Trophoblast cell (in vitro differentiated cells and primary cell): ENCODE measurements around the gene ORMDL3.

Source experiments
- DNase-seq, 2 donors: peaks; one replicate each; pipeline ENCODE4 v3.0.0-alpha.2; 2016
- H2AFZ ChIP-seq: 2 replicates; pipeline ENCODE4 v1.6.1; 2013; ENCODE audit warnings: low read length, moderate library complexity, mild to moderate bottlenecking; ENCODE audit not compliant: insufficient read depth, poor library complexity
- H2AK5ac ChIP-seq: 2 replicates; pipeline ENCODE4 v1.6.1; 2013; ENCODE audit warnings: mild to moderate bottlenecking, low read length
- H2BK120ac ChIP-seq: 2 replicates; pipeline ENCODE4 v1.6.1; 2013; ENCODE audit warnings: low read length, mild to moderate bottlenecking, moderate library complexity; ENCODE audit not compliant: insufficient read depth, poor library complexity
- H2BK12ac ChIP-seq: 2 replicates; pipeline ENCODE4 v1.6.1; 2013; ENCODE audit warnings: mild to moderate bottlenecking, low read length, moderate library complexity
- H2BK5ac ChIP-seq: 2 replicates; pipeline ENCODE4 v1.6.1; 2013; ENCODE audit warnings: low read length, low read depth, moderate library complexity, mild to moderate bottlenecking; ENCODE audit not compliant: poor library complexity
- H3K14ac ChIP-seq: 2 replicates; pipeline ENCODE4 v1.6.1; 2013; ENCODE audit warnings: mild to moderate bottlenecking, low read length
- H3K18ac ChIP-seq: 2 replicates; pipeline ENCODE4 v1.6.1; 2013; ENCODE audit warnings: mild to moderate bottlenecking, low read length
- H3K23ac ChIP-seq: 2 replicates; pipeline ENCODE4 v1.6.1; 2013; ENCODE audit warnings: low read length
- H3K27ac ChIP-seq: 2 replicates; pipeline ENCODE4 v1.5.1; 2013; ENCODE audit warnings: low read depth, mild to moderate bottlenecking, inconsistent platforms, low read length, moderate library complexity
- H3K27me3 ChIP-seq: 2 replicates; pipeline ENCODE4 v1.6.1; 2013; ENCODE audit warnings: inconsistent platforms, mild to moderate bottlenecking, low read length, moderate library complexity; ENCODE audit not compliant: insufficient read depth
- H3K36me3 ChIP-seq, 2 experiments: 1 replicate in 1 of 2; 2 replicates in 1 of 2; pipeline ENCODE4 v1.6.1; 2013; ENCODE audit warnings: low read length in 2 of 2, mild to moderate bottlenecking in 2 of 2, moderate library complexity in 1 of 2; ENCODE audit not compliant: insufficient read depth in 2 of 2, control insufficient read depth in 1 of 2
- H3K4ac ChIP-seq: 2 replicates; pipeline ENCODE4 v1.6.1; 2013; ENCODE audit warnings: low read depth, mild to moderate bottlenecking, low read length, moderate library complexity
- H3K4me1 ChIP-seq, 2 experiments: 1 replicate in 1 of 2; 2 replicates in 1 of 2; pipeline ENCODE4 v1.6.1; 2013; ENCODE audit warnings: low read length in 2 of 2, mild to moderate bottlenecking in 2 of 2, moderate library complexity in 1 of 2; ENCODE audit not compliant: insufficient read depth in 2 of 2, control insufficient read depth in 1 of 2
- H3K4me2 ChIP-seq: 2 replicates; pipeline ENCODE4 v1.6.1; 2013; ENCODE audit warnings: inconsistent platforms, mild to moderate bottlenecking, low read length, moderate library complexity
- H3K4me3 ChIP-seq: 2 replicates; pipeline ENCODE4 v1.5.1; 2013; ENCODE audit warnings: mild to moderate bottlenecking, low read depth, low read length, inconsistent platforms
- H3K79me1 ChIP-seq: one replicate; pipeline ENCODE4 v1.6.1; 2013; ENCODE audit warnings: low read length
- H3K79me2 ChIP-seq: 2 replicates; pipeline ENCODE4 v1.6.1; 2013; ENCODE audit warnings: low read length, mild to moderate bottlenecking; ENCODE audit not compliant: control insufficient read depth, insufficient read depth, poor library complexity
- H3K9ac ChIP-seq: 2 replicates; pipeline ENCODE4 v1.6.1; 2013; ENCODE audit warnings: mild to moderate bottlenecking, low read length
- H3K9me3 ChIP-seq: 2 replicates; pipeline ENCODE4 v1.6.1; 2013; ENCODE audit warnings: low read depth, mild to moderate bottlenecking, control low read depth, inconsistent platforms, low read length; ENCODE audit not compliant: insufficient read depth
- H4K12ac ChIP-seq: 2 replicates; pipeline ENCODE4 v1.6.1; 2013; ENCODE audit warnings: low read depth, mild to moderate bottlenecking, low read length, moderate library complexity
- H4K8ac ChIP-seq: 2 replicates; pipeline ENCODE4 v1.6.1; 2013; ENCODE audit warnings: low read depth, mild to moderate bottlenecking, low read length, moderate library complexity
- H4K91ac ChIP-seq: one replicate; pipeline ENCODE4 v1.6.1; 2013; ENCODE audit warnings: low read depth, mild to moderate bottlenecking, low read length, moderate library complexity
- WGBS: extraction: QIAGEN DNeasy Blood & Tissue Kit; methylation state at CpG from one replicate; pipeline ENCODE4 v1.1.7; 2013; ENCODE audit warnings: missing lambda C conversion rate; ENCODE audit not compliant: insufficient read length, insufficient coverage; ENCODE audit errors: extremely low coverage; 5-methylcytosine and 5-hydroxymethylcytosine counted together

ORMDL3 gene

GRCh38 chr17:39968761-39969160 is 41.4 kb upstream of the ORMDL3 start:
- H3K23ac ChIP-seq = no peak overlapping the region
- no peak overlapping the region for H4K8ac ChIP-seq
- H4K91ac ChIP-seq = no peak overlapping the region
- peak; percentile 51 to 79 for DNase-seq
- no peaks in the 10 kb centered on the region for H3K79me1 ChIP-seq
- H2BK120ac ChIP-seq = no peak overlapping the region
- H3K27me3 ChIP-seq = no peaks in the 10 kb centered on the region
- no peaks in the 10 kb centered on the region for H3K79me2 ChIP-seq
- H3K9ac ChIP-seq = no peak overlapping the region
- no peak overlapping the region for H2BK5ac ChIP-seq
- no peak overlapping the region for H2AFZ ChIP-seq
- H3K27ac ChIP-seq = no peak overlapping the region
- no peak overlapping the region for H4K12ac ChIP-seq
- no peak overlapping the region for H3K4me2 ChIP-seq
- H3K4me3 ChIP-seq = no peak overlapping the region
- H3K18ac ChIP-seq = no peak overlapping the region
- H2AK5ac ChIP-seq = no peak overlapping the region
- no peaks in the 10 kb centered on the region for H3K9me3 ChIP-seq
- H2BK12ac ChIP-seq = no peak overlapping the region
- no peak overlapping the region for H3K14ac ChIP-seq
- WGBS = no CpG with 5 or more reads among the region's 2 CpGs
- no peak overlapping the region for H3K4ac ChIP-seq
- H3K36me3 ChIP-seq = no peaks in the 10 kb centered on the region
- H3K4me1 ChIP-seq = no peaks in the 10 kb centered on the region

- H3K4ac ChIP-seq = no peak overlapping the region
- no CpG with 5 or more reads among the region's 6 CpGs for WGBS
- no peaks in the 10 kb centered on the region for H3K36me3 ChIP-seq
Observed at GRCh38 chr17:39966771-39967170, 39.4 kb upstream of the ORMDL3 start.

GRCh38 chr17:39965017-39965699 is 37.8 kb upstream of the ORMDL3 start:
- Histone ChIP-seq H2BK12ac (no peak overlapping the region), H3K18ac (no peak overlapping the region), H4K12ac (no peak overlapping the region), H2AK5ac (no peak overlapping the region), H3K4me2 (no peak overlapping the region), H3K36me3 (no peaks in the 10 kb centered on the region), H3K4me3 (no peak overlapping the region), H4K91ac (no peak overlapping the region), H3K4me1 (no peaks in the 10 kb centered on the region), H2BK5ac (no peak overlapping the region), H3K9me3 (no peaks in the 10 kb centered on the region), H2AFZ (no peak overlapping the region), H3K23ac (no peak overlapping the region), H3K14ac (no peak overlapping the region), H3K79me1 (no peaks in the 10 kb centered on the region), H3K27ac (no peak overlapping the region), H3K27me3 (no peaks in the 10 kb centered on the region), H3K79me2 (no peaks in the 10 kb centered on the region), H3K4ac (no peak overlapping the region), H4K8ac (no peak overlapping the region), H2BK120ac (no peak overlapping the region), H3K9ac (no peak overlapping the region)
- no peak for DNase-seq
- WGBS = no CpG with 5 or more reads among the region's 8 CpGs

More at GRCh38 chr17:39966771-39967170, 39.4 kb upstream of the ORMDL3 start:
- no peaks in the 10 kb centered on the region for H3K4me1 ChIP-seq
- no peak overlapping the region for H2BK12ac ChIP-seq
- H2AFZ ChIP-seq = no peak overlapping the region
- no peak overlapping the region for H2BK5ac ChIP-seq
- H3K4me3 ChIP-seq = no peak overlapping the region
- H3K14ac ChIP-seq = no peak overlapping the region
- H4K8ac ChIP-seq = no peak overlapping the region
- H2BK120ac ChIP-seq = no peak overlapping the region
- no peak for DNase-seq
- H3K27ac ChIP-seq = no peak overlapping the region
- H3K9ac ChIP-seq = no peak overlapping the region
- H4K12ac ChIP-seq = no peak overlapping the region
- no peak overlapping the region for H4K91ac ChIP-seq
- no peaks in the 10 kb centered on the region for H3K9me3 ChIP-seq
- H3K79me2 ChIP-seq = no peaks in the 10 kb centered on the region
- H3K18ac ChIP-seq = no peak overlapping the region
- no peak overlapping the region for H3K23ac ChIP-seq
- H3K79me1 ChIP-seq = no peaks in the 10 kb centered on the region
- H3K27me3 ChIP-seq = no peaks in the 10 kb centered on the region
- no peak overlapping the region for H3K4me2 ChIP-seq
- no peak overlapping the region for H2AK5ac ChIP-seq

GRCh38 chr17:39963829-39964228 is 36.4 kb upstream of the ORMDL3 start:
- Histone ChIP-seq H3K14ac (no peak overlapping the region), H4K8ac (no peak overlapping the region), H3K23ac (no peak overlapping the region), H3K27me3 (no peaks in the 10 kb centered on the region), H3K4me2 (no peak overlapping the region), H3K18ac (no peak overlapping the region), H3K36me3 (no peaks in the 10 kb centered on the region), H3K27ac (no peak overlapping the region), H2BK12ac (no peak overlapping the region), H3K9ac (no peak overlapping the region), H2AFZ (no peak overlapping the region), H2BK5ac (no peak overlapping the region), H4K91ac (no peak overlapping the region), H2AK5ac (no peak overlapping the region), H3K79me1 (no peaks in the 10 kb centered on the region), H3K4me1 (no peaks in the 10 kb centered on the region), H3K9me3 (no peaks in the 10 kb centered on the region), H3K4me3 (no peak overlapping the region), H4K12ac (no peak overlapping the region), H3K79me2 (no peaks in the 10 kb centered on the region), H2BK120ac (no peak overlapping the region), H3K4ac (no peak overlapping the region)
- no CpG with 5 or more reads among the region's 6 CpGs for WGBS
- DNase-seq = peak in 1 of 2 donors; percentile 20
